Activated CD4-positive, alpha-beta T cell treated with anti-CD3 and anti-CD28 coated beads, Interleukin-2, Interleukin-4, amounts not matched to agents 100 ng/mL and 50 ng/mL, durations not matched to agents 16 hours and 8 hours (primary cell): ENCODE data around the gene NXT1.
"Not testable (repeated sequence)": the region's sequence is repeated elsewhere in the genome, so short reads cannot be mapped to it uniquely, and the experiment has no call there.

Source experiments
- DNase-seq: peaks from one replicate; pipeline ENCODE4 v3.0.0-alpha.2; 2020; ENCODE audit warnings: low spot score

NXT1 gene

DNA sequence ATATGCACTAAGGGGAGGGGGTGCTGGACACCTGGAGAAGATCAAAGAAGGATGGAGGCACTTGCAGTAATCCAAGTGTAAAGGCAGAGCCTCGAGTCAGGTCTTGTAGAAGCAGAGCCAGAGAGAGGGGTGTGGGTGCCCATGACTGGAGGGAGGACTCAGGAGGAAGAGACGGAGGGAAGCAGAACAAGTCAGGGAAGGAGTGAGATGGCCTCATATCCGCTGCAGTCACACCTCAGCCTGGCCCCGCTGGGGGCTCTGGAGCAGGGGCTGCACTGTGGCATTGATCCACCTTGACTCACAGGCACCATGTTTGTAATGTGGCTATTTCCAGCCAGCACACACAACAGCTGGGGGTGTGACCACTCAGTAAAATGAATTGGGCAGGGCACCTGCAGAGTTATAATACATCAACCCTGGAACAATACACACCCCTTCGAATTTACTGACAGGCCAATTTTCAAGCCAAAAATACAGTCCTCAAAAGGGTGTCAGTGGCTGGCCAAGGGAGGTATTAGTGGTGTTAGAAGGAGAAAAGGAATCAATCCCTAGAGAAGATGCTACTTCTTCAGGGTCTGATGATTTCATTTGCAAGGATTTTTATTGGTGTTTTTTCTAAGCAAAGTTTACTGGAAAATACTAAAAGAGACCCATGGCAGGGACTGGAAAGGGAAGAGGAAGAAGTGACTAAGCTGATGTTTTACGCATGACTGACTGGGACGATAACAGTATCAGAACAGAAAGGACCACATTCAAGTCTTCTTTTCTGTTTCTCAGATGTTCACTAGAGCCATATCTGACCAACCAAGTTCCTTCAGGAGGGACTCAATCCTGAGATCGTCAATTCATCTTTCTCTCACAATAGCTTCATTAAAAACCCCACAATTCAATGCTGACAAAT, 18.9 kb upstream of the NXT1 start:
- no peak for DNase-seq

GRCh38 chr20:23332467-23332866, 18.1 kb upstream of the NXT1 start:
- no peak for DNase-seq

- DNase-seq, result no peak
Observed at GRCh38 chr20:23334111-23334510, 16.5 kb upstream of the NXT1 start.

- DNase-seq, result no peak
Observed at GRCh38 chr20:23335521-23335920, 15.1 kb upstream of the NXT1 start.

DNA sequence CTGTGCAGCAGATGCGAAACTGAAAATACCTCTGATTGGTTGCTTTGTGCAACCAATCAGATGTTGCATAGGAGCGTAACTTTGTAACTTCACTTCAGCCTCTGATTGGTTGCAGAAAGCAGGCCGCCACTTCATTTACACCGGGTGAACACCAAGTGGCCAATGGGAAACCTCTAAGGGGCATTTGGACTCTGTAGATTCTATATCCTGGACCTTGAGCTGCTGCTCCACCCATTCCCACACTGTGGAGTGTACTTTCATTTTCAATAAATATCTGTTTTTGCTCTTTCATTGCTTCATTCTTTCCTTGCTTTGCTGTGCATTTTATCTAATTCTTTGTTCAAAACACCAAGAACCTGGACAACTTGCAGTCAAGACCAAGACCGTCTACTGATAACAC, 14.1 kb upstream of the NXT1 start:
- no peak for DNase-seq

GRCh38 chr20:23337312-23337711, 13.3 kb upstream of the NXT1 start:
- no peak for DNase-seq

- no peak for DNase-seq
Observed at GRCh38 chr20:23339986-23340385, 10.6 kb upstream of the NXT1 start.

GRCh38 chr20:23340524-23340923, 10.1 kb upstream of the NXT1 start:
- DNase-seq, result peak; percentile 29

GRCh38 chr20:23341073-23341472, 9.5 kb upstream of the NXT1 start:
- no peak for DNase-seq

- DNase-seq, result no peak
Observed at GRCh38 chr20:23343590-23343989, 7.0 kb upstream of the NXT1 start.

- no peak for DNase-seq
Observed at GRCh38 chr20:23344336-23344735, 6.3 kb upstream of the NXT1 start.

DNA sequence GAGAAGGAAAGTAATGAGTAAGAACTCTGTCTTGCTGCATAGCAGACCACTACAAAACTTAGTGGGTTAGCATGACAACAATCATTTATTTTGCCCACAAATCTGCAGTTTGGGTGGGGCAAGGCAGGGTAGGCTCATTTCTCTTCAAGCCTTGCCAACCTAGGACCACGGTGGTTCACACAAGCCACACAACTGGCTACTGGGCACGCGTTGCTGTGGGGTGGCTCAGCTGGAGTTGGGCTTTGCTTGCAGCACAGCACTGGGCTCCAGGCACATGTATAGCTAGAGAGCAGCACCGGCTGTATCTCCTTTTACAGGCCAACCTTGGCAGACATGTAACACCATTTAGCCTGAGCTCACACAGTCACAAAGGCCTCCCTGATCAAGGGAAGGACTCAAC, 4.6 kb upstream of the NXT1 start:
- no peak for DNase-seq

- DNase-seq, result no peak
Observed at GRCh38 chr20:23347791-23348190, 2.8 kb upstream of the NXT1 start.

- not testable (repeated sequence) for DNase-seq
Observed at GRCh38 chr20:23348510-23348909, 2.1 kb upstream of the NXT1 start.

- DNase-seq, result peak; percentile 77
Observed at GRCh38 chr20:23349338-23350195, 1.0 kb upstream of the NXT1 start.

GRCh38 chr20:23350904-23351838, 580 bp downstream of the NXT1 start:
- peak; percentile 63 for DNase-seq

GRCh38 chr20:23356203-23356602, 5.6 kb downstream of the NXT1 start:
- no peak for DNase-seq

GRCh38 chr20:23357767-23358562, 7.4 kb downstream of the NXT1 start:
- peak; percentile 100 for DNase-seq

DNA sequence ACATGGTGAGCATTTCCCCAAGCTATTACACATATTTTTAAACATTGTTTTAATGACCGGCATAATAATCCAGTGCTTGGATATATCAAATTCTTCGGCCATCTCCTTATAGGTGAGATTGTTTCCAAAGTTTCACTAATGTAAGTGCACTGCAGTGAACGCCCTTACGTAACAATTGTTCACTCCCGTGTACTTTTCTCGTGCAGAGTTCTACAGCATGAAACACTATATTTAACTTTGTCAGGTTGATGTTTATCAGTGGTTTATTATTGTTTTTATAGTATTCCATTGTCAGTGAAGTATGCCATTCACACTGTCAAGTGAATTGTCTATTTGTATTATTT, 7.9 kb downstream of the NXT1 start:
- DNase-seq, result no peak

DNA sequence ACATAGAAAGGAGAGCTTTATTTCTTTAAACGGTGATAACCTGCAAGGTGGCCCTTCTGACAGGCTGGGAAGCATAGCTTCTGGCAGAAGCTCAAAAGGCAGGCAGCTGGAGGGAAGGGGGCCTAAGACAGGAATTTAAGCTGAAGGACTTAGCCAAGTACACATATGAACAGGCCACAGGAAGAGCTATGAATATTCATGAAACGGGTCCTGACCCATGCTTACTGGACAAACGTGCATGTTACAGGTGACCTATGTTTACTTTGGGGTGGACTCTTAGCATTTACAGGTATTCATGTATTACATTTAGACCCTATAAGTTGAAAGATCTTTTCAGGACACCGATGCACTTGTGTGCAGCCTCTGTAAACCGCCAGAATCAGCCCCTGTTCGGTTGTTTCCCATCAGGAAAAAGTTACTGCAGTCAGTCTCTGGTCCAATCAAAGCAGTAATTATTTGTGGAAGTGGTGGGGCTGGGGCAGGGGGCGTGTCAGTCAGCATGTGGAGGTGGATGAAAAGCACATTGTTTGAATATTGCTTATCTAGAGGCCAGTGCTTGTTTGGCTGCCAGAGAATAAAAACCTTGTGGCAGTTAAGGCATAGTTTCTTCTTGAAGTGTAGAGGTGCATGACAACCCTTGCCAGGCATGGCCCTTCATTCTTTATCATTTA, 8.5 kb downstream of the NXT1 start:
- DNase-seq, result no peak

GRCh38 chr20:23360531-23360930, 9.9 kb downstream of the NXT1 start:
- DNase-seq, result no peak
